Uterus (tissue), 2 donors: ENCODE data around the gene PEAR1.

ENCODE experiments used
- CTCF ChIP-seq, 4 experiments: fragments of 200-600 bp in 2 of 4; fragments of 450-650 bp in 2 of 4; sonication (generic) in 2 of 4; IDR thresholded peaks; one replicate each; pipeline ENCODE4 v1.5.1; 2016 to 2019; ENCODE audit warnings: antibody characterized with exemption in 4 of 4, mild to moderate bottlenecking in 2 of 4, moderate library complexity in 1 of 4
- POLR2A ChIP-seq, 2 donors: fragments of 450-650 bp; IDR thresholded peaks; one replicate each; pipeline ENCODE4 v1.6.1; 2016; ENCODE audit warnings: antibody characterized with exemption in 2 of 2, mild to moderate bottlenecking in 1 of 2, moderate library complexity in 1 of 2

- no peak for TF ChIP-seq CTCF (IDR thresholded peaks at IDR 0.05)
- TF ChIP-seq POLR2A (IDR thresholded peaks at IDR 0.05) = no peak
Measured at GRCh38 chr1:156866249-156866909, 27.1 kb upstream of the PEAR1 start.
